Spleen (tissue), 7 donors: ENCODE results near the gene NRROS.

Source experiments
- CTCF ChIP-seq, 11 experiments: fragments of 200-600 bp in 7 of 11; fragments of 450-650 bp in 4 of 11; sonication (generic) in 4 of 11; IDR thresholded peaks in 8 of 11; conservative IDR thresholded peaks in 3 of 11; 1 replicate in 7 of 11; 2 replicates in 4 of 11; pipeline versions ENCODE4 v1.4.0 to v1.8.0; 2016 to 2021; ENCODE audit warnings: antibody characterized with exemption in 11 of 11, inconsistent platforms in 4 of 11, mild to moderate bottlenecking in 1 of 11
- POLR2A ChIP-seq, 3 donors: fragments of 450-650 bp; IDR thresholded peaks; one replicate each; pipeline ENCODE4 v1.5.1; 2017; ENCODE audit warnings: antibody characterized with exemption in 3 of 3, mild to moderate bottlenecking in 1 of 3
- POLR2AphosphoS5 ChIP-seq, 3 donors: sonication (generic); formaldehyde crosslinking; IDR thresholded peaks; one replicate each; pipeline ENCODE4 v1.5.1; 2017; ENCODE audit warnings: antibody characterized with exemption in 3 of 3
- donor health status: DM: no; HTN: no; CAD: no; lungs with moderate emphysema.
- donor health status: DM: no; HTN: no; CAD: no.
- donor health status: DM: no; HTN: no; CAD: no.

DNA sequence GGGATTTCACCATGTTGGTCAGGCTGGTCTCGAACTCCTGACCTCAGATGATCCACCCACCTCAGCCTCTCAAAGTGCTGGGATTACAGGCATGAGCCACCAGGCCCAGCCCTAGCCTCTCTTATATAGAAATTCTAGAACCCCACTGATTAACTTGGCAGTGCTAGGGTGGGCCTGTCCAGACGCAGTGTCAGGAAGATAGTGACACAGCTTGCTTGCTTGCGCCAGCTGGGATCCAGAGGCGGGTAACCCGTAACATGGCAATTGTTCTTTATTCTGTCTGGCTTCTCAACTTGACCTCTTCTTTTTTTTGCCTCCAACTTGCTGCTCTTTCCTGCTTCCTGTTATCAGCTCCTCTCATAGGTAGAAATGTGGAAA, 56.3 kb downstream of the NRROS start:
- TF ChIP-seq POLR2A (IDR thresholded peaks at IDR 0.05) (no peak), CTCF (IDR thresholded peaks at IDR 0.05 in 8 of 11, conservative IDR thresholded peaks at IDR 0.05 in 3 of 11) (no peak), POLR2AphosphoS5 (IDR thresholded peaks at IDR 0.05) (no peak)
